GM23248 (cell line): ENCODE data around the gene OCLN.

ENCODE experiments used
- EZH2 ChIP-seq: fragments of 200-600 bp; sonication (generic); IDR thresholded peaks from 2 replicates; pipeline ENCODE4 v1.6.1; 2018; ENCODE audit warnings: antibody characterized with exemption, mild to moderate bottlenecking; ENCODE audit not compliant: insufficient read depth, poor library complexity, severe bottlenecking
- EZH2phosphoT487 ChIP-seq: fragments of 200-600 bp; sonication (generic); IDR thresholded peaks from 2 replicates; pipeline ENCODE4 v1.6.1; 2018; ENCODE audit warnings: antibody characterized with exemption, moderate library complexity, mild to moderate bottlenecking, low read depth; ENCODE audit not compliant: insufficient read depth

DNA sequence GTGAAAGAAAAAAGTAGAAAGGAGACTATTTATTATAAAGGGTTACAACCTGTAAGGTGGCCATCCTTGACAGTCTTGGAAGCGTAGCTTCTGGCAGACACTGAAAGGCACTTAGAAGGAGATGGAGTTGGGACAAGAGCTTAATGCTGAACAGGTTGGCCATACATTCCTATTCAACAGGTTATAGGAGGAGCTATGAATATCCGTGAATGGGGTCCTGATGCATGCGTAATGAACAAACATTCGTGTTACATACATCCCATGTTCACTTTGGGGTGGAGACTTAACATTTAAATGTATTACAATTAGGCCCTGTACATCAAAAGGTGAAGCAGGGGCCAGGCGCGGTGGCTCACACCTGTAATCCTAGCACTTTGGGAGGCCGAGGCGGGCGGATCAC lies 34.1 kb downstream of the OCLN start:
- TF ChIP-seq EZH2 (no peak), EZH2phosphoT487 (no peak)
